ENCODE measurements around the gene GPRC6A. TPM values are rescaled to one million over a fixed set of nuclear protein-coding genes. Genes with fewer than 3 reads are reported as not detected.
A peak's percentile ranks its signal among the peaks of the same experiment; 100 is the strongest.

GPRC6A gene
- polyA plus RNA-seq, 3 donors: not detected

GRCh38 chr6:116779573-116780164 is 49.2 kb downstream of the GPRC6A start:
- H3K4me3 Mint-ChIP-seq: peak overlapping the region in 1 of 2 donors; percentile 15
- peak; percentile 60 for TF ChIP-seq CTCF (IDR thresholded peaks at IDR 0.05)
- WGBS (ENCODE audit: insufficient coverage): 48% methylated on average over 6 of the region's 13 CpGs
- no peaks in the 10 kb centered on the region for H3K36me3 Mint-ChIP-seq
- no peak overlapping the region for H3K4me2 ChIP-seq (replicated peaks; ENCODE audit: extremely low read depth, low read length, poor library complexity, severe bottlenecking)
- no peak overlapping the region for H2AFZ ChIP-seq (ENCODE audit: insufficient read depth, low read depth, low read length, poor library complexity, severe bottlenecking)
- H3K27ac ChIP-seq (ENCODE audit: low read depth in 1 of 2, low read length in 2 of 2): no peak overlapping the region
- no peak for DNase-seq
- intact Hi-C loops (cut with micrococcal nuclease): no loop called here
- no peaks in the 10 kb centered on the region for H3K9me3 Mint-ChIP-seq
- peaks cover 1 to 10% (median 5%) of the 10 kb centered on the region in 3 donors for H3K27me3 Mint-ChIP-seq (ENCODE audit: low read depth in 3 of 3)
- H3K9ac ChIP-seq (ENCODE audit: insufficient read depth, low read length, poor library complexity, severe bottlenecking): no peak overlapping the region
- no peak overlapping the region for H3K4me3 ChIP-seq (replicated peaks in 1 of 3; ENCODE audit: low read depth in 2 of 3, low read length in 3 of 3)
- H3K9me3 ChIP-seq (replicated peaks in 1 of 2; ENCODE audit: control insufficient read depth in 1 of 2, insufficient read depth in 1 of 2, low read length in 2 of 2): no peaks in the 10 kb centered on the region
- H3K4me1 ChIP-seq (ENCODE audit: control insufficient read depth in 1 of 2, insufficient read depth in 2 of 2, low read length in 2 of 2): no peaks in the 10 kb centered on the region
- H3K4me1 Mint-ChIP-seq: no peaks in the 10 kb centered on the region
- no peaks in the 10 kb centered on the region for H3K36me3 ChIP-seq (replicated peaks in 1 of 2; ENCODE audit: control insufficient read depth in 1 of 2, insufficient read depth in 2 of 2, low read length in 2 of 2)
- no peaks in the 10 kb centered on the region for H3K79me2 ChIP-seq (ENCODE audit: insufficient read depth, low read length)
- H3K27me3 ChIP-seq (ENCODE audit: control insufficient read depth in 2 of 2, insufficient read depth in 2 of 2, low read length in 2 of 2): peaks cover 0 to 3% of the 10 kb centered on the region in 2 donors
- H4K20me1 ChIP-seq (ENCODE audit: insufficient read depth, low read length): no peaks in the 10 kb centered on the region
- H3K27ac Mint-ChIP-seq: no peak overlapping the region

- Histone ChIP-seq H2AFZ (ENCODE audit: insufficient read depth, low read depth, low read length, poor library complexity, severe bottlenecking) (no peak overlapping the region), H3K9me3 (replicated peaks in 1 of 2; ENCODE audit: control insufficient read depth in 1 of 2, insufficient read depth in 1 of 2, low read length in 2 of 2) (no peaks in the 10 kb centered on the region), H3K27me3 (ENCODE audit: control insufficient read depth in 2 of 2, insufficient read depth in 2 of 2, low read length in 2 of 2) (no peaks in the 10 kb centered on the region), H3K27ac (ENCODE audit: low read depth in 1 of 2, low read length in 2 of 2) (no peak overlapping the region), H3K4me1 (ENCODE audit: control insufficient read depth in 1 of 2, insufficient read depth in 2 of 2, low read length in 2 of 2) (no peaks in the 10 kb centered on the region), H3K36me3 (replicated peaks in 1 of 2; ENCODE audit: control insufficient read depth in 1 of 2, insufficient read depth in 2 of 2, low read length in 2 of 2) (no peaks in the 10 kb centered on the region), H3K4me3 (replicated peaks in 1 of 3; ENCODE audit: low read depth in 2 of 3, low read length in 3 of 3) (no peak overlapping the region), H3K4me2 (replicated peaks; ENCODE audit: extremely low read depth, low read length, poor library complexity, severe bottlenecking) (no peak overlapping the region), H3K9ac (ENCODE audit: insufficient read depth, low read length, poor library complexity, severe bottlenecking) (no peak overlapping the region), H3K79me2 (ENCODE audit: insufficient read depth, low read length) (no peaks in the 10 kb centered on the region), H4K20me1 (ENCODE audit: insufficient read depth, low read length) (no peaks in the 10 kb centered on the region)
- no CpG with 5 or more reads among the region's 1 CpG for WGBS (ENCODE audit: insufficient coverage)
- no peak overlapping the region for H3K4me3 Mint-ChIP-seq
- no peaks in the 10 kb centered on the region for H3K36me3 Mint-ChIP-seq
- no peak for DNase-seq
- H3K27ac Mint-ChIP-seq: no peak overlapping the region
- H3K27me3 Mint-ChIP-seq (ENCODE audit: low read depth in 3 of 3): peaks cover 4 to 7% (median 7%) of the 10 kb centered on the region in 3 donors
- H3K9me3 Mint-ChIP-seq: no peaks in the 10 kb centered on the region
- no peak for TF ChIP-seq CTCF (IDR thresholded peaks at IDR 0.05)
- intact Hi-C loops (cut with micrococcal nuclease): no loop called here
- H3K4me1 Mint-ChIP-seq: no peaks in the 10 kb centered on the region
Measured at GRCh38 chr6:116773886-116774285, 55.0 kb downstream of the GPRC6A start.

All from CD14-positive monocyte (primary cell).